ENCODE measurements around the gene MACROD2.
"Not testable (repeated sequence)": the region's sequence is repeated elsewhere in the genome, so short reads cannot be mapped to it uniquely, and the experiment has no call there.

Gene MACROD2

DNA sequence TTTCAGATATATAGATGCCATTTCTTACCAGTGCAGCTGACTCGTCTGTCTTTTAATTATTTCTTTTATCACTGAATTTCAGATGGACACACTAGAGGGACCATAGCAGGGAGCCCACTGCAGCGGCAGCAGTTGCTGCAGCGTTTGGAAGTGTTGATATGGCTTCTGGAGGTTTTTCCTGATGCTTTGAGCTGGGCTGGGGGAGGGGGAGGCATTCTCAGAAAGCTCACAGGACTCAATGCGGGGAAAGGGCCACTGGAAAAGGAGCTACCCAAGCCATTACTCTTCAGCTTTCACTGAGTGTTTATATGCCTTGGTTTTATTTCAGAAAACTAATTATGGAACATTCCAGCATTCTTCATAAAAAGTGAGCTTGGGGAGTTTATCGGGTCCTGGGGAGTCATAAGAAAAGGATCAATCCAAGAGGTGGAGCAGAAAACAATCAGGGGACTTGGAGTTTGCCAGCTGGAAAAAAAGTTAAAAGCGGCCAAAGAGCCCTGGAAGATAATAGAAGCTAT is 1082.5 kb downstream of the MACROD2 start:
- no peak for DNase-seq

GRCh38 chr20:15079594-15080340 is 1084.5 kb downstream of the MACROD2 start:
- DNase-seq = no peak

- DNase-seq = no peak
These were observed 1085.9 kb downstream of the MACROD2 start for GRCh38 chr20:15081261-15081660.

DNA sequence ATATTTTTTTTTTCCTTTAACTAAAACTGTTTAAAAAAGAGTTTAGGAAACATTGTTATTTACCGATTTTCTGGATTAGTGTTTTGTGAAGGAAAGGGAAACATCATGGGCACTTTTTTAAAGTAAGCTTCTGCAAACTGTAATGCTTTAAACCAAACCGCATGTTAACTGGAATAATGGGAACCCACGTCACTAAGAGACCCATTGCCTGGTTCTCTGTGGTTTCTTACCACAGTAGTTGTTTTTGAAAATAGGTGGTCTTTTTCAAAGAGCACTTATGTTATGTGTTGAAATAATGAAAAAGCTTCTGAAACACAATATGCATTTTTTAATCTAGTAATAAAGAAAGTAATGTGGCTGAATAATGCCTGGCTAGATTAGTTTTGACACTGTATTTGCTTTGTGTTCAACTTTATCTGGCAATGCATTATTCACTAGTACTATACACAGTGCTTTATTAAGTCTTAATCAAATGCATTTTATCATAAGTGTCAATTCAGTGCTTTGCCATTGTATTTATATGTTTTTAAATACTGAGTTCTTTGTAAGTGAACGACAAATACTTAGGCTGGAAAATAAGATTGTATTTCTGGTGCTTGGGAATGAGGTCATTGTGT is 1096.2 kb downstream of the MACROD2 start:
- DNase-seq = no peak

- DNase-seq = no peak
These were observed 1103.0 kb downstream of the MACROD2 start for GRCh38 chr20:15098351-15098750.

DNA sequence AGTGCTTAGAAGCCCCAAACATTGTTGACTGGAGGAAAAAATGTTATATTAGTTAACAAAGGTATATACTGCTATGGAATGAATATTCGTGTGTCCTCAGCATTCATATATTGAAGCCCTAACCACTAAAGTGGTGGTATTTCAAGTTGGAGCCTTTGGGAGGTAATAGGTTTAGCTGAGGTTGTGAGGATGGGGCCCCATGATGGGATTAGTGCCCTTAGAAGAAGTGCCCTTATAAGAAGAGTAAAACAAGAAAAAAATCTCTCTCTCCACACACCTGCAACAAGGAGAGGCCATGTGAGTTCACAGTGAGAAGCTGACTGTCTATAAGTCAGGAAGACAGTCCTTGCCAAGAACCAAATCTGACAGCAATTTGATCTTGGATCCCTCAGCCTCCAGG is 1103.8 kb downstream of the MACROD2 start:
- no peak for DNase-seq

GRCh38 chr20:15100506-15101160 is 1105.3 kb downstream of the MACROD2 start:
- DNase-seq = no peak

DNA sequence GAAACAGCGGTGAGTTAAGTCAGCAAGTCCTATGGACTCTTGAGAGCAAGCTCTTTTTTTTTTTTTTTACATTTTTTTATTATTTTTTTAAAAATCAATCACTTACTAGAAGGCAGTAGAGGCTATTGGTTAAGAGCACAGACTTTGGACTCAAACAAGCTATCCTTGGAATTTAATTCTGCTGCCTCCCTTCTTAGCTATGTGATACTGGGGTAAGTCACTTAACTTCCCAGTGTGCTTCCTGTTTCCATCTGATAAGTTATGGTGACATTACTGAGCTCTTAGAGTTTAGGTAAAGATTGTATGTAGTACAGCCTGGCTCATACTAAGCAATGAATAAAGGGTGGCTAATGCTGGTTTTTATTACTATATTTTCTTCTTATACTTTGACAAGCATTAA is 1112.6 kb downstream of the MACROD2 start:
- DNase-seq = no peak

- DNase-seq = no peak
These were observed 1114.2 kb downstream of the MACROD2 start for GRCh38 chr20:15109494-15109893.

- no peak for DNase-seq
These were observed 1116.3 kb downstream of the MACROD2 start for GRCh38 chr20:15111654-15112053.

- DNase-seq = no peak
These were observed 1117.9 kb downstream of the MACROD2 start for GRCh38 chr20:15113144-15113773.

- no peak for DNase-seq
These were observed 1124.7 kb downstream of the MACROD2 start for GRCh38 chr20:15119852-15120487.

DNA sequence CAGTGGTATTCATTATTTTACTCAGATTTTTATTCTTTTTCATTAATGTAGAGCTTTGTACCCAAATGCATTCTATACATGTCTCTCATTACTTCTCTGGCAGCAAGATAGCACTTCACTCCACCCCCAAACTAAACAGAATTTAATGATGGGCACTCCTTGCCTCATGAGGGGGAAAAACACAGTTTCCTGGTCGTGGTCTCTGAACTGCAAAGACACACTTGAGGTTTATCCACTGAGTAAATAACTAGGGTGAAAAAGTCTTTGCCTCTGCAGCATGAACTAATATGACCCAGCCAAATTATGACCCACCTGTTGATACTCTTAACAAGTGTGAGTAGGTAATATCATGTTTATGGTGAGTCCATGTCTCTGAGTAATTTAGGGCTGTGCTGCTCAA is 1127.3 kb downstream of the MACROD2 start:
- no peak for DNase-seq

- no peak for DNase-seq
These were observed 1135.9 kb downstream of the MACROD2 start for GRCh38 chr20:15131176-15131575.

DNA sequence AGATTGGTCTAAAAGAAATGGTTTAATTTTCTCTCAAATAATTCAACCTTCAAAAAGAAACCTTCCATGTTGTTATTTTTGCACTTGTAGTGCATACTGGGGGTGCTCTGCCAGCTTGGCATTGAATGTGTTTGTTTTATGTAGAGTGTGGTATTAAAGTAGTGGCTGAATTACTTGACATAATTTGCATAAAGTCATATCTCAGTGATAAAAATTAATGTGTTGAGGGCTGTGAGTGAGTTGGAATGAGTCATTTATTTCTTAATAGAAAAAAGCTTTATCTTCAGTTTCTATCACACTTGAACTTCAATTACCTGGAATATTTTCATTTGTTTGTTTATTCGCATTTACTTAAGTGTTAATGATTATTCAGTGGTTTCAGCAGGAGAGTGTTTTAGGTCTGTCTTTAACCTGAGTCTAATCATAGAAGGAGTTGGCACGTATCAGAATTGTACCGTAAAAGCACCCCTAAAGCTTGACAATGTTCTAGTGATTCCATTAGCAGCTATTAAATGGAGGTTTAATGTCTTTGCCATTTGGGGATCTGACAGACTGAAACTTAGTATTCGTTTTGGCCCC is 1143.3 kb downstream of the MACROD2 start:
- no peak for DNase-seq

DNA sequence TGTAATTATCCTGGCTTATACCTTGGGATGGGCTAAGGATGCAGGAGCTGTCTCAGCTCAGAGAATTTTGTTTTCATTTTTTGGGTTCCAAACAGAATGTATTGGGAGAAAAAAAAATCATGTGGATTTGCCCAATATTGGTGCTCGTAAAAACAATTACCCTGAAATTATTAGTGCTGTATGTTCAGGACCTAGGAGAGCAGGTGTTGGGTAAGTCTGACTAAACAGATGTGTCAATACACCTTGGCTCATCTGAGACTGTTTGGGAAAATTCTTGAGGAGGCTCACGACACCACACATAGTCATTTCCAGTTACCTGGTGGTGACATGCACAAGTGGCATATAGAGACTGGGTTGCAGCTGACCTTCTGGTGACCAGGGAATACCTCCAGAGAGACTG is 1144.2 kb downstream of the MACROD2 start:
- no peak for DNase-seq

DNA sequence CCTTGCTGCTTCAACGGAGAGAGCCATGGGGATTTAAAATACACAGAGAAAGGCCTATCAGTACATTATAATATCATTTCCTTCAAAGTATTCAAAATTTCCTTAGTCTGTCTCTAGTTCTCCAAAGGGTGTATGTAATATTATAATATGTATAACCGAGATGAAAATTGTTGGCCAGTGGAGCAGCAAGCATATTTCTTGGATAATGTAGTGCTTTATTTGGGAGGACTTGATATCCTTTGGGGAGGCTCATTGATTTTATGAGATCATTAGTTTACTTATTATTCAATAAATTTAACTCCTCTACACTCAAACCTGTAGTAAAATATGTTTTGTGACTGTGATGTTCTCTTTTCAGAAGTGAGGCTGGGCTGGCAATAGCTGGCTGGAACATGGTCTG is 1145.0 kb downstream of the MACROD2 start:
- no peak for DNase-seq

GRCh38 chr20:15140940-15141339 is 1145.6 kb downstream of the MACROD2 start:
- DNase-seq = not testable (repeated sequence)

DNA sequence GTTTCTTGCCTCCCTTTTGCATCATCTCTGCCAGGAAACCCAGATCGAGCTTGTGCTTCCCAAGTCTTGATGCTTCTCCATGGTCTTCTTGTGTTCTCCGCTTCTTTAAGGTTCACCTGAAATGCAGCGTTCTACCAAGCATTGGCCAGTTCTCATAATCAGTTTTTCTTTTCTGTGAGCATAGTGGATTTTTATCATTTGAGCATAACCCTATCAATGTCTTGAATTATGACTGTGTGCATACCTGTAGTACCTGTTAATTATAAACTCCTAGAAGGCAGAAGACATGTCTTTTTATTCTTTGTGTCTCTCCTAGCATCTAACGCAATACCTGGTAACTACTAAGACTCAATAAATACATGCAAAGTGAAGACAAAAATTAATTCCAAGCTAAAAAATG is 1146.5 kb downstream of the MACROD2 start:
- DNase-seq = no peak

GRCh38 chr20:15143478-15143877 is 1148.2 kb downstream of the MACROD2 start:
- DNase-seq = no peak

GRCh38 chr20:15144916-15145315 is 1149.6 kb downstream of the MACROD2 start:
- DNase-seq = no peak

DNA sequence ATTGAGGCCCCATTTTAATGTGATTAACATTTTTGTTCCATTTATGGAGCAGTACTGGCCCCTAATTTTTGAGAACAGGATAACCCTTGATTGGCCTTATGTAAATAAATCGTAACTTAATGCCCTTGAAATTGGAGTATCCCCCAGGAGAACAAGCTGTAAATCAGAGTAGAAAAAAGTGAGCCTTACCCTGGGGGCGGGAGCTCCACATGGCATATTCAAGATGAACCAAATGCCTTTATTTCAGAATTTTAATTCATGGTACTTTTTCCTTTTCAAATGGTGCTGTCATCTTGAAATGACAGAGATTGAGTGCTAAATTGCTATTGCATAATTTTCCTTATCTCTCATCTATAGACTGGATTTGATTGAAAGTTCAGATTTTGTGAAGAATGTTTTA is 1151.6 kb downstream of the MACROD2 start:
- DNase-seq = no peak

- DNase-seq = no peak
These were observed 1158.8 kb downstream of the MACROD2 start for GRCh38 chr20:15154070-15154469.
